MM.1S (cell line): ENCODE measurements around the gene DDHD1.
A peak's percentile ranks its signal among the peaks of the same experiment; 100 is the strongest.

Experiments
- DNase-seq: peaks from one replicate; pipeline ENCODE4 v3.0.0-alpha.2; 2015
- H2AFZ ChIP-seq: fragments of 300-600 bp; sonication (generic); 2 replicates; pipeline ENCODE4 v1.6.0; 2016; ENCODE audit warnings: antibody characterized with exemption, low read length
- H3F3A ChIP-seq: fragments of 300-600 bp; sonication (generic); 2 replicates; pipeline ENCODE4 v1.6.1; 2016; ENCODE audit warnings: mild to moderate bottlenecking, antibody characterized with exemption, low read length, moderate library complexity, mixed read lengths; ENCODE audit not compliant: insufficient read depth
- H3K27ac ChIP-seq: fragments of 300-600 bp; sonication (generic); 2 replicates; pipeline ENCODE4 v1.5.1; 2016; ENCODE audit warnings: mild to moderate bottlenecking, low read length
- H3K27me3 ChIP-seq: fragments of 300-600 bp; sonication (generic); replicated peaks from 2 replicates; pipeline ENCODE4 v1.6.0; 2016; ENCODE audit warnings: low read length; ENCODE audit not compliant: insufficient read depth
- H3K36me3 ChIP-seq: fragments of 300-600 bp; sonication (generic); replicated peaks from 2 replicates; pipeline ENCODE4 v1.6.1; 2016; ENCODE audit warnings: mild to moderate bottlenecking, low read length, mixed read lengths; ENCODE audit not compliant: insufficient read depth
- H3K4me1 ChIP-seq: fragments of 300-600 bp; sonication (generic); 2 replicates; pipeline ENCODE4 v1.6.1; 2016; ENCODE audit warnings: low read length, mixed read lengths
- H3K4me2 ChIP-seq: fragments of 300-600 bp; sonication (generic); 2 replicates; pipeline ENCODE4 v1.6.0; 2016; ENCODE audit warnings: low read depth, low read length
- H3K4me3 ChIP-seq: fragments of 300-600 bp; sonication (generic); 2 replicates; pipeline ENCODE4 v1.5.1; 2016; ENCODE audit warnings: low read length, mixed read lengths
- H3K79me2 ChIP-seq: fragments of 300-600 bp; sonication (generic); 2 replicates; pipeline ENCODE4 v1.6.1; 2016; ENCODE audit warnings: mixed run types, low read length, mixed read lengths
- H3K9ac ChIP-seq: fragments of 300-600 bp; sonication (generic); 2 replicates; pipeline ENCODE4 v1.6.1; 2016; ENCODE audit warnings: low read length, mixed read lengths
- H3K9me2 ChIP-seq: fragments of 300-600 bp; sonication (generic); replicated peaks from 2 replicates; pipeline ENCODE4 v1.6.1; 2016; ENCODE audit warnings: mild to moderate bottlenecking, low read length, mixed read lengths; ENCODE audit not compliant: insufficient read depth
- H3K9me3 ChIP-seq: fragments of 300-600 bp; sonication (generic); replicated peaks from 2 replicates; pipeline ENCODE4 v1.6.1; 2016; ENCODE audit warnings: mild to moderate bottlenecking, low read length, mixed read lengths; ENCODE audit not compliant: insufficient read depth
- H4K20me1 ChIP-seq: fragments of 300-600 bp; sonication (generic); 2 replicates; pipeline ENCODE4 v1.6.1; 2016; ENCODE audit warnings: mild to moderate bottlenecking, low read length, moderate library complexity, mixed read lengths; ENCODE audit not compliant: insufficient read depth
- CTCF ChIP-seq: fragments of 300-600 bp; sonication (generic); IDR thresholded peaks from 2 replicates; pipeline ENCODE4 v1.5.1; 2016; ENCODE audit warnings: antibody characterized with exemption, low read length, mixed read lengths
- EZH2 ChIP-seq: fragments of 300-600 bp; sonication (generic); optimal IDR thresholded peaks from 2 replicates; pipeline ENCODE3; 2017; ENCODE audit warnings: low read depth, mild to moderate bottlenecking, antibody characterized with exemption, low read length, mixed read lengths
- EZH2phosphoT487 ChIP-seq: fragments of 300-600 bp; sonication (generic); IDR thresholded peaks from 2 replicates; pipeline ENCODE4 v1.6.1; 2018; ENCODE audit warnings: antibody characterized with exemption, low read length

Gene DDHD1

GRCh38 chr14:53113989-53114388 is 39.1 kb downstream of the DDHD1 start:
- Histone ChIP-seq H4K20me1 (no peaks in the 10 kb centered on the region), H3K4me3 (no peak overlapping the region), H3K79me2 (peaks cover 70% of the 10 kb centered on the region), H3K27me3 (no peaks in the 10 kb centered on the region), H3K4me2 (no peak overlapping the region), H3K9me3 (no peaks in the 10 kb centered on the region), H3K36me3 (no peaks in the 10 kb centered on the region), H3K4me1 (peaks cover 11% of the 10 kb centered on the region; the same call in 1 of the 2 replicates), H3K9me2 (no peaks in the 10 kb centered on the region), H3F3A (peaks cover 15% of the 10 kb centered on the region), H3K27ac (no peak overlapping the region), H2AFZ (no peak overlapping the region), H3K9ac (no peak overlapping the region)
- DNase-seq, result no peak
- TF ChIP-seq CTCF, result no peak
- TF ChIP-seq EZH2, result no peak
- no peak for TF ChIP-seq EZH2phosphoT487

GRCh38 chr14:53110096-53110495 is 43.0 kb downstream of the DDHD1 start:
- DNase-seq, result no peak
- Histone ChIP-seq H3K36me3 (no peaks in the 10 kb centered on the region), H3K27ac (peak overlapping the region; percentile 80; the same call in 1 of the 2 replicates), H3K79me2 (peaks cover 65% of the 10 kb centered on the region), H3K4me1 (peaks cover 11% of the 10 kb centered on the region; the same call in 1 of the 2 replicates), H3K4me2 (peak overlapping the region; percentile 64), H3K9me2 (no peaks in the 10 kb centered on the region), H3F3A (peaks cover 20% of the 10 kb centered on the region), H3K27me3 (no peaks in the 10 kb centered on the region), H4K20me1 (no peaks in the 10 kb centered on the region), H3K9ac (no peak overlapping the region), H3K9me3 (no peaks in the 10 kb centered on the region), H2AFZ (no peak overlapping the region), H3K4me3 (peak overlapping the region; percentile 60)
- TF ChIP-seq EZH2phosphoT487, result no peak
- TF ChIP-seq EZH2, result no peak
- no peak for TF ChIP-seq CTCF

GRCh38 chr14:53109105-53110041 is 43.8 kb downstream of the DDHD1 start:
- H3K27me3 ChIP-seq, result no peaks in the 10 kb centered on the region
- no peaks in the 10 kb centered on the region for H4K20me1 ChIP-seq
- H3K79me2 ChIP-seq, result peaks cover 59% of the 10 kb centered on the region
- DNase-seq, result peak; percentile 75
- peaks cover 20% of the 10 kb centered on the region for H3F3A ChIP-seq
- H3K27ac ChIP-seq, result peak overlapping the region; percentile 80
- no peaks in the 10 kb centered on the region for H3K9me3 ChIP-seq
- peaks cover 11% of the 10 kb centered on the region; the same call in 1 of the 2 replicates for H3K4me1 ChIP-seq
- H3K4me3 ChIP-seq, result peak overlapping the region; percentile 60
- no peak overlapping the region for H2AFZ ChIP-seq
- peak overlapping the region; percentile 16; the same call in 1 of the 2 replicates for H3K9ac ChIP-seq
- TF ChIP-seq CTCF (no peak), EZH2phosphoT487 (no peak), EZH2 (no peak)
- peak overlapping the region; percentile 64 for H3K4me2 ChIP-seq
- no peaks in the 10 kb centered on the region for H3K9me2 ChIP-seq
- H3K36me3 ChIP-seq, result no peaks in the 10 kb centered on the region
